ENCODE measurements around the gene CPA4.
"Not testable (repeated sequence)": the region's sequence is repeated elsewhere in the genome, so short reads cannot be mapped to it uniquely, and the experiment has no call there.

The CPA4 gene

GRCh38 chr7:130292682-130293257 is at the start of gene CPA4:
Gene CPA4, plus strand, starts transcription at chr7:130293161. Its CDS starts 20 bp downstream, at chr7:130293181.
- DNase-seq (ENCODE audit: low read depth in 2 of 2): no peak

GRCh38 chr7:130243486-130243885 is 49.5 kb upstream of the CPA4 start:
- not testable (repeated sequence) for DNase-seq (ENCODE audit: low read depth in 2 of 2)

- not testable (repeated sequence) for DNase-seq (ENCODE audit: low read depth in 2 of 2)
Observed at GRCh38 chr7:130246491-130246890, 46.5 kb upstream of the CPA4 start.

- not testable (repeated sequence) for DNase-seq (ENCODE audit: low read depth in 2 of 2)
Observed at GRCh38 chr7:130248842-130249241, 44.1 kb upstream of the CPA4 start.

- not testable (repeated sequence) for DNase-seq (ENCODE audit: low read depth in 2 of 2)
Observed at GRCh38 chr7:130249626-130250025, 43.3 kb upstream of the CPA4 start.

- no peak for DNase-seq (ENCODE audit: low read depth in 2 of 2)
Observed at GRCh38 chr7:130254555-130254954, 38.4 kb upstream of the CPA4 start.

GRCh38 chr7:130256704-130257103 is 36.3 kb upstream of the CPA4 start:
- no peak for DNase-seq (ENCODE audit: low read depth in 2 of 2)

- DNase-seq (ENCODE audit: low read depth in 2 of 2): no peak
Observed at GRCh38 chr7:130258494-130259078, 34.4 kb upstream of the CPA4 start.

GRCh38 chr7:130262448-130262847 is 30.5 kb upstream of the CPA4 start:
- DNase-seq (ENCODE audit: low read depth in 2 of 2): no peak

- DNase-seq (ENCODE audit: low read depth in 2 of 2): no peak
Observed at GRCh38 chr7:130263130-130263529, 29.8 kb upstream of the CPA4 start.

- DNase-seq (ENCODE audit: low read depth in 2 of 2): no peak
Observed at GRCh38 chr7:130266258-130266960, 26.6 kb upstream of the CPA4 start, which contains the start of gene CPA2. Gene CPA2, plus strand, starts transcription at chr7:130266863. Its CDS starts 19 bp downstream, at chr7:130266882.

GRCh38 chr7:130266961-130267321 is 26.0 kb upstream of the CPA4 start:
- DNase-seq (ENCODE audit: low read depth in 2 of 2): no peak

- DNase-seq (ENCODE audit: low read depth in 2 of 2): no peak
Observed at GRCh38 chr7:130268463-130269317, 24.3 kb upstream of the CPA4 start.

GRCh38 chr7:130269318-130269694 is 23.7 kb upstream of the CPA4 start:
- DNase-seq (ENCODE audit: low read depth in 2 of 2): no peak

GRCh38 chr7:130270947-130271800 is 21.8 kb upstream of the CPA4 start:
- no peak for DNase-seq (ENCODE audit: low read depth in 2 of 2)

- DNase-seq (ENCODE audit: low read depth in 2 of 2): no peak
Observed at GRCh38 chr7:130272381-130273080, 20.4 kb upstream of the CPA4 start.

- DNase-seq (ENCODE audit: low read depth in 2 of 2): no peak
Observed at GRCh38 chr7:130273081-130273932, 19.7 kb upstream of the CPA4 start.

- DNase-seq (ENCODE audit: low read depth in 2 of 2): no peak
Observed at GRCh38 chr7:130273933-130274255, 19.1 kb upstream of the CPA4 start.

- DNase-seq (ENCODE audit: low read depth in 2 of 2): no peak
Observed at GRCh38 chr7:130274296-130274695, 18.7 kb upstream of the CPA4 start.
